IPS DF 4.7 (cell line): ENCODE measurements around the gene ADAM12.
"Not testable (repeated sequence)": the region's sequence is repeated elsewhere in the genome, so short reads cannot be mapped to it uniquely, and the experiment has no call there.

Experiments
- DNase-seq: peaks from one replicate; pipeline ENCODE4 v3.0.0-alpha.2; 2013; ENCODE audit warnings: low spot score; ENCODE audit errors: extremely low read depth

Gene ADAM12

GRCh38 chr10:126186766-126187165 is 201.5 kb downstream of the ADAM12 start:
- no peak for DNase-seq

- DNase-seq: no peak
These were observed 202.4 kb downstream of the ADAM12 start for GRCh38 chr10:126185676-126186447.

- no peak for DNase-seq
These were observed 206.7 kb downstream of the ADAM12 start for GRCh38 chr10:126181626-126182025.

GRCh38 chr10:126179637-126180036 is 208.6 kb downstream of the ADAM12 start:
- DNase-seq: no peak

GRCh38 chr10:126177417-126178030 is 210.8 kb downstream of the ADAM12 start:
- no peak for DNase-seq

GRCh38 chr10:126175641-126176262 is 212.5 kb downstream of the ADAM12 start:
- DNase-seq: no peak

- not testable (repeated sequence) for DNase-seq
These were observed 215.5 kb downstream of the ADAM12 start for GRCh38 chr10:126172755-126173154.

- no peak for DNase-seq
These were observed 216.7 kb downstream of the ADAM12 start for GRCh38 chr10:126171555-126171954.

- DNase-seq: no peak
These were observed 217.5 kb downstream of the ADAM12 start for GRCh38 chr10:126170776-126171175.

GRCh38 chr10:126170371-126170770 is 217.9 kb downstream of the ADAM12 start:
- DNase-seq: no peak

- no peak for DNase-seq
These were observed 218.4 kb downstream of the ADAM12 start for GRCh38 chr10:126169899-126170298.

- no peak for DNase-seq
These were observed 221.5 kb downstream of the ADAM12 start for GRCh38 chr10:126166797-126167196.

- no peak for DNase-seq
These were observed 222.4 kb downstream of the ADAM12 start for GRCh38 chr10:126165874-126166273.

- DNase-seq: no peak
These were observed 224.8 kb downstream of the ADAM12 start for GRCh38 chr10:126163506-126163905.

GRCh38 chr10:126161691-126162090 is 226.6 kb downstream of the ADAM12 start:
- DNase-seq: no peak

GRCh38 chr10:126160971-126161630 is 227.2 kb downstream of the ADAM12 start:
- no peak for DNase-seq

- no peak for DNase-seq
These were observed 227.7 kb downstream of the ADAM12 start for GRCh38 chr10:126160571-126160970.

GRCh38 chr10:126158133-126158892 is 230.0 kb downstream of the ADAM12 start:
- no peak for DNase-seq

GRCh38 chr10:126157189-126157588 is 231.1 kb downstream of the ADAM12 start:
- DNase-seq: no peak

GRCh38 chr10:126156503-126156902 is 231.8 kb downstream of the ADAM12 start:
- no peak for DNase-seq

GRCh38 chr10:126156012-126156411 is 232.3 kb downstream of the ADAM12 start:
- DNase-seq: no peak
